GM19043 (cell line): ENCODE measurements around the gene REEP1.

Experiments used
- ATAC-seq: cut with Tn5 transposase; IDR thresholded peaks from one replicate; pipeline ENCODE4 v1.9.1; 2021; ENCODE audit warnings: low read depth; ENCODE audit not compliant: unreplicated experiment

REEP1 gene

GRCh38 chr2:86226636-86227520, 110.5 kb downstream of the REEP1 start:
- no peak for ATAC-seq

- no peak for ATAC-seq
These were observed 111.4 kb downstream of the REEP1 start for GRCh38 chr2:86226070-86226469.

GRCh38 chr2:86225581-86225980, 111.8 kb downstream of the REEP1 start:
- ATAC-seq, result peak; percentile 79

- ATAC-seq, result no peak
These were observed 112.6 kb downstream of the REEP1 start for GRCh38 chr2:86224645-86225355.

GRCh38 chr2:86223927-86224560, 113.4 kb downstream of the REEP1 start:
- no peak for ATAC-seq

- no peak for ATAC-seq
These were observed 114.1 kb downstream of the REEP1 start for GRCh38 chr2:86223140-86223926.

GRCh38 chr2:86221066-86221684, 116.3 kb downstream of the REEP1 start:
- no peak for ATAC-seq

GRCh38 chr2:86219896-86220295, 117.5 kb downstream of the REEP1 start:
- ATAC-seq, result no peak

GRCh38 chr2:86218124-86218523, 119.3 kb downstream of the REEP1 start:
- no peak for ATAC-seq

- no peak for ATAC-seq
These were observed 120.6 kb downstream of the REEP1 start for GRCh38 chr2:86216575-86217555.

- ATAC-seq, result no peak
These were observed 123.0 kb downstream of the REEP1 start for GRCh38 chr2:86214503-86214832.

- no peak for ATAC-seq
These were observed 123.5 kb downstream of the REEP1 start for GRCh38 chr2:86213699-86214502.

- no peak for ATAC-seq
These were observed 124.4 kb downstream of the REEP1 start for GRCh38 chr2:86213056-86213455.

GRCh38 chr2:86211796-86212188, 125.6 kb downstream of the REEP1 start:
- no peak for ATAC-seq

- ATAC-seq, result no peak
These were observed 126.2 kb downstream of the REEP1 start for GRCh38 chr2:86211033-86211795.

- ATAC-seq, result no peak
These were observed 133.0 kb downstream of the REEP1 start for GRCh38 chr2:86204458-86204857.

GRCh38 chr2:86203614-86204013, 133.8 kb downstream of the REEP1 start:
- no peak for ATAC-seq

- no peak for ATAC-seq
These were observed 134.7 kb downstream of the REEP1 start for GRCh38 chr2:86202702-86203101.
